ENCODE measurements around the gene ARHGAP8. TPM values are rescaled to one million over a fixed set of nuclear protein-coding genes. Genes with fewer than 3 reads are reported as not detected.

The ARHGAP8 gene
- total and polyA plus RNA-seq, 2 donors (not counting 3 experiments of a cell fraction or from before 2014, with no cell fraction given), result not detected

GRCh38 chr22:44891293-44891747 is 138.9 kb downstream of the ARHGAP8 start:
- intact Hi-C loops (cut with micrococcal nuclease), result no loop called here
- TF ChIP-seq FOS (IDR thresholded peaks at IDR 0.05; ENCODE audit: borderline replicate concordance, insufficient read depth, low read length) (no peak), POLR2A (IDR thresholded peaks at IDR 0.05; ENCODE audit: low read depth, low read length) (no peak), POLR2AphosphoS5 (IDR thresholded peaks at IDR 0.05; ENCODE audit: insufficient read depth, low read depth, low read length) (no peak), EZH2 (IDR thresholded peaks at IDR 0.05; ENCODE audit: borderline replicate concordance, low read depth, low read length, severe bottlenecking) (no peak), JUN (IDR thresholded peaks at IDR 0.05; ENCODE audit: borderline replicate concordance, insufficient read depth, insufficient read length, low read depth) (no peak), MAX (IDR thresholded peaks at IDR 0.05; ENCODE audit: insufficient read depth, insufficient read length) (no peak), CTCF (IDR thresholded peaks at IDR 0.05; ENCODE audit: extremely low read depth in 1 of 2, insufficient read depth in 1 of 2, low read depth in 1 of 2, low read length in 2 of 2) (no peak), GATA2 (IDR thresholded peaks at IDR 0.05; ENCODE audit: insufficient read depth, insufficient read length, low read depth, low read length) (no peak), MYC (IDR thresholded peaks at IDR 0.05; ENCODE audit: low read depth, low read length) (no peak)
- BruUV-seq (replicated peaks), result no TSS peak
- FAIRE-seq (no peak), DNase-seq (ENCODE audit: low read depth, low spot score) (no peak)
- Histone ChIP-seq H4K20me1 (replicated peaks; ENCODE audit: control insufficient read depth, extremely low read depth, insufficient read depth, low read length) (no peaks in the 10 kb centered on the region), H3K9me1 (replicated peaks; ENCODE audit: control insufficient read depth, extremely low read depth, insufficient read depth, low read length) (no peaks in the 10 kb centered on the region), H3K4me2 (ENCODE audit: insufficient read depth, low read length) (no peak overlapping the region), H3K9ac (replicated peaks; ENCODE audit: extremely low read depth, insufficient read depth, low read length) (no peak overlapping the region), H3K27me3 (ENCODE audit: control insufficient read depth in 2 of 2, insufficient read depth in 2 of 2, low read length in 2 of 2) (no peaks in the 10 kb centered on the region), H3K4me1 (ENCODE audit: control insufficient read depth, extremely low read depth, insufficient read depth, low read length) (no peaks in the 10 kb centered on the region), H3K4me3 (replicated peaks in 1 of 3; ENCODE audit: insufficient read depth in 1 of 3, low read depth in 1 of 3, low read length in 3 of 3) (no peak overlapping the region), H3K36me3 (ENCODE audit: control insufficient read depth in 2 of 2, extremely low read depth in 1 of 2, insufficient read depth in 2 of 2, low read length in 2 of 2) (no peaks in the 10 kb centered on the region), H3K27ac (ENCODE audit: insufficient read depth, low read depth, low read length) (no peak overlapping the region), H3K79me2 (ENCODE audit: control insufficient read depth, insufficient read depth, low read length) (no peaks in the 10 kb centered on the region), H3K9me3 (replicated peaks; ENCODE audit: control insufficient read depth, insufficient read depth, low read length) (peaks cover 2% of the 10 kb centered on the region), H2AFZ (ENCODE audit: low read depth, low read length) (no peak overlapping the region)
- POLR2A ChIA-PET, result no interaction called here
- CTCF ChIA-PET, result no interaction called here
- dilution Hi-C loops (cut with MboI; ENCODE audit: extremely low pct_ligation_motif_present, low sequenced_read_pairs), result no loop called here
